HG02798 (cell line): ENCODE measurements around the gene CYREN.

Source experiments
- ATAC-seq: cut with Tn5 transposase; IDR thresholded peaks from one replicate; pipeline ENCODE4 v1.9.1; 2021; ENCODE audit warnings: mild to moderate bottlenecking; ENCODE audit not compliant: unreplicated experiment, poor library complexity

Gene CYREN

DNA sequence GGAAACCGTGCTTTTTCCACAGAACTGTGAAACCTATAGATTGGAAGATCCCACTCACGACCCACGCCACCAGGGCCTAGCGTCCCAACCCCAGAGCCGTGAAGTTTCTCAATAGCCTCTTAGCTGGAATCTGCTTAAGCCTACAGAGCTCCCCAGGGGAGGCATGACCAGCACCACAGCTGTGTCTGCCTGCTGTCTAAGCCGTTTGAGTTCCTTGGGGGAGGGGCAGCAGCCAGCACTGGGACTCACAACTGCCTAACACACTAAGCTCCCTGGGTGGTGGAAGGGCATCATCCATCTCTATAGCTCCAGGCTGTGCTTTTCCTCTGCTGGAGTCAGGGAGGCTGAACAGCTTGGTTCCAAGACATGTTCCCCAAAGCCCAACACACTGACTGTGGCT is 48.6 kb downstream of the CYREN start:
- no peak for ATAC-seq

DNA sequence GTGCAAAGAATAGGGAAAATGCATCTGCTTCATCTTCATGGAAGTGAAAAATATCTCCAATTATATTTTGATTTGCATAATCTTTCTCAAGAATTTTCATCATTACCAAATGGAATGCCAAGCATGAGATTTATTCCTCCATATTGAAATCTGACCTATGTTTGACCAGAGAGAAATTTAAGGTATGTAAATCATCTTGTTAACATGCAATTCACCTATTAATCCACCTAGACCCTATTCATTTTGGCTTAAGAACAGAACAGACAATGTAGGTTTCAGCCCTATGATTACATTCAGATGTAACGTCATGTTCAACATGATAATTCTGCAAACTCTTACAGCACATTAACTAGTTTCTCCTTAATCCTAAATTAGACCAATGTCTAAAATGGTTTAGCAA is 53.4 kb downstream of the CYREN start:
- ATAC-seq: no peak
